ENCODE measurements around the gene TEX261. TPM values are rescaled to one million over a fixed set of nuclear protein-coding genes. Genes with fewer than 3 reads are reported as not detected.

The TEX261 gene
- total and polyA plus RNA-seq, 2 of the 8 experiments (the other 6 are each of a cell fraction or from before 2014, with no cell fraction given) = 25.2 to 30.1 TPM

DNA sequence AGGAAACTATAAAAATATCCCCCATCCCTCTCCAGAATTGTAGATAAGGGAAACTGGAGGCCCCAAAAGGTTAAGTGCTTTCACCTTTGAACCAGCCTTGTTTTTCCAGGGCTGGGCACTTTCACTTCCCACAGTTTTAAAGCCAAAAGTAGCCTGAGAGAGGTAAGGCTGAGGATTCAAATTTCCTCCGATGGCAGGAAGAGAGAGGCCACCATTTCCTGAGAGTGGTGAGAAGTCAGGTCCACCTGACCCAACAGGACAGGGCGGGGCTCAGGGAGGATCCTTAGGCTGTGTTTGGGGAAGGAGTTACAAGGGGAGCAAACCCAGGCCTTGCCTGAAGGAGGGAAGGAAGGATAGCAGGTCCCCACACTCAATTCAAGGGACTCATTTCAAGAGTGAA lies 4.7 kb upstream of the TEX261 start:
- Histone ChIP-seq H2AK5ac (ENCODE audit: low read depth, low read length) (no peak overlapping the region), H2BK15ac (ENCODE audit: low read length) (no peak overlapping the region), H3K4me2 (ENCODE audit: insufficient read depth in 1 of 2, low read depth in 2 of 2, low read length in 2 of 2) (no peak overlapping the region), H2AFZ (ENCODE audit: low read length) (no peak overlapping the region), H2BK12ac (ENCODE audit: low read depth, low read length) (no peak overlapping the region), H3K4me3 (ENCODE audit: extremely low read depth in 1 of 4, insufficient read depth in 2 of 4, low read depth in 3 of 4, low read length in 4 of 4) (no peak overlapping the region), H3K36me3 (ENCODE audit: control insufficient read depth in 2 of 4, insufficient read depth in 4 of 4, low read length in 3 of 4) (no peaks in the 10 kb centered on the region), H3K27ac (ENCODE audit: low read depth, low read length) (no peak overlapping the region), H4K5ac (ENCODE audit: insufficient read length, low read depth, low read length) (no peak overlapping the region), H3K14ac (ENCODE audit: insufficient read length) (no peak overlapping the region), H2BK120ac (replicated peaks; ENCODE audit: low read depth, low read length) (no peak overlapping the region), H2BK20ac (ENCODE audit: low read length) (no peak overlapping the region), H3K23ac (ENCODE audit: insufficient read length) (no peak overlapping the region), H4K8ac (ENCODE audit: extremely low read depth, insufficient read depth, low read length) (no peak overlapping the region), H3K23me2 (ENCODE audit: low read depth, low read length) (peaks cover 6% of the 10 kb centered on the region; the same call in 1 of the 2 replicates), H3K9me3 (ENCODE audit: insufficient read depth in 2 of 2, low read depth in 1 of 2, low read length in 1 of 2) (no peaks in the 10 kb centered on the region), H3K79me2 (ENCODE audit: control insufficient read depth in 1 of 2, insufficient read depth in 2 of 2, low read length in 2 of 2) (no peaks in the 10 kb centered on the region), H3K4me1 (replicated peaks in 1 of 4; ENCODE audit: control insufficient read depth in 3 of 4, insufficient read depth in 4 of 4, low read length in 3 of 4) (peaks cover 3 to 11% (median 7%) of the 10 kb centered on the region in 4 experiments; a peak in 5 of 7 replicates), H2BK5ac (ENCODE audit: low read depth, low read length) (no peak overlapping the region), H3K79me1 (ENCODE audit: low read depth, low read length) (no peaks in the 10 kb centered on the region), H3K18ac (ENCODE audit: extremely low read depth, low read length) (no peak overlapping the region), H4K20me1 (replicated peaks in 1 of 2; ENCODE audit: control insufficient read depth in 1 of 2, insufficient read depth in 2 of 2, low read length in 2 of 2) (peaks cover 0 to 2% of the 10 kb centered on the region in 2 experiments), H3K4ac (replicated peaks; ENCODE audit: insufficient read length, low read depth, low read length) (no peak overlapping the region), H3K9ac (replicated peaks in 1 of 4; ENCODE audit: extremely low read depth in 1 of 4, low read depth in 3 of 4, low read length in 3 of 4) (no peak overlapping the region), H4K91ac (replicated peaks; ENCODE audit: insufficient read length, low read length) (no peak overlapping the region), H3K56ac (replicated peaks; ENCODE audit: insufficient read length, low read depth, low read length) (no peak overlapping the region), H3K27me3 (replicated peaks in 1 of 4; ENCODE audit: control insufficient read depth in 3 of 4, extremely low read depth in 1 of 4, insufficient read depth in 3 of 4, low read length in 3 of 4) (peaks cover 0 to 7% (median 0%) of the 10 kb centered on the region in 4 experiments; a peak in 3 of 7 replicates)
- no peak for DNase-seq (ENCODE audit: low read depth in 1 of 2, low spot score in 2 of 2)
- no peak for TF ChIP-seq RNF2 (IDR thresholded peaks at IDR 0.05; ENCODE audit: borderline replicate concordance, low read depth, low read length, missing control alignments, poor library complexity, severe bottlenecking)
- no peak for TF ChIP-seq RFX5 (IDR thresholded peaks at IDR 0.05; ENCODE audit: borderline replicate concordance, low read depth, low read length)
- TF ChIP-seq NANOG (IDR thresholded peaks at IDR 0.05; ENCODE audit: insufficient read depth, low read depth, low read length, poor library complexity, severe bottlenecking) = no peak
- TF ChIP-seq TEAD4 (IDR thresholded peaks at IDR 0.05; ENCODE audit: low read depth, low read length) = no peak
- no peak for TF ChIP-seq KDM4A (IDR thresholded peaks at IDR 0.05; ENCODE audit: low read depth, low read length, severe bottlenecking)
- no peak for TF ChIP-seq JUND (IDR thresholded peaks at IDR 0.05; ENCODE audit: low read length)
- WGBS, 2 experiments (ENCODE audit: extremely low coverage in 1 of 2, insufficient coverage in 1 of 2, insufficient read length in 1 of 2, insufficient replicate concordance in 2 of 2, low coverage in 1 of 2, low lambda C conversion rate in 2 of 2, missing lambda C conversion rate in 1 of 2) = 88% methylated on average over 2 of the region's 2 CpGs; no CpG with 5 or more reads in 1 of the 2 experiments
- POLR2A ChIA-PET (ENCODE audit: partially characterized antibody) = no interaction called here
- FAIRE-seq = no peak
- CTCF ChIA-PET (ENCODE audit: partially characterized antibody) = interaction anchor here (0.9 to 1.7 kb wide), 6 partner anchors 8 to 69 kb away, joined by 3 to 4 read pairs (median 4); partner anchors contain the start of gene NAGK

All from H1 (cell line).